GM10847 (cell line): ENCODE results near the gene IKZF2.

Source experiments
- POLR2A ChIP-seq: IDR thresholded peaks from 2 replicates; pipeline ENCODE4 v1.6.1; 2011; ENCODE audit not compliant: insufficient read length; ENCODE audit errors: extremely low read depth

The IKZF2 gene

DNA sequence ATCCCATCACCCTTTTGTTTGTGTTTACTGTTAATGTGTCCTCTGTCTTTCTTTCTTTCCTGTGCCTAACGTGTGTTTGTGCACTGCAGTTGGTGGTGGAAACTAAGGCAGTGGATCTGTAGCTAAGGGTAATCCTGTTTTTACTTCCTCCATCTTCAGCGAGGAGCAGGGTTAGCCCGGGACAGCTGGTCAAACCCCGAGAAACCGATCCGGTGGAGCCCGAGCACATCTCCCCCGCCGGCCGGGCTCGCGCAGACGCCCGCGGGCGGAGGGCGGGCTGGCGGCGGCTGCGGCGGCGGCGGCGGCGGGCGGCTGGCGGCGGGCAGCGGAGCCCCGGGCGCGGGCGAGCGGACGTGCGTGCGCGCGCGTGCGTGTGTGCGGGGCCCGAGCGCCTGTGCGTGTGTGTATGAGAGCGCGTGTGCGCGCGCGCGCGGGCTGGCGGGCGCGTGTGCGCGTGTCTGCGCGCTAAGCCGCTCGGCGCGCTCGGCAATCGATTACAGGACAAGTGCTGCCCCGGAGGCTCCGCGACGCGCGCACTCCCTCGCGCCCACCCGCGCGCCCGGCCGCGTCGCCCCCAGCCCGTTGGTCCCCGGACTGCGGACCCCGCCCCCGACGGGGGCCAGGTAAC, at the start of gene IKZF2:
IKZF2 (minus strand) TSS at position 176 of the 628 bp plus-strand sequence. CDS start 2,983 bp downstream, outside the sequence.
- no peak for TF ChIP-seq POLR2A

DNA sequence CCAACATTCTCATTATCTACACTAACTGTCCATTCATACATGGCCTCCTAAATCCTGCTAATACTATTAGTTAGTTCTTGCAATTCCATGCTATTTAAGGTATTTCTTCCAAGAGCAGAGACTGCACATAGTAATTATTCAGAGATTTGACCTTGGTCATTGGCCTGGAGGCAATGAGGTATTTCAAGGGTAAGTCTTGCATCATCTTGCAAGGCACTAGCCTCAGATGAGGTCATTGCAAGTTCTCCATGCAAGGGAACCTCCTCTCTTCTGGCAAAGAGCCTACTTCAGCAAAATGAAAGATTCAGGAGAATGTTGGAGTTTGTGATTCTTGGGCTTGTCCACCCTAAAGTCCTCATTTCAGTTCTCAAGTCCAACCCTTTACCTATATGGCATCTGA, 48.5 kb upstream of the IKZF2 start:
- no peak for TF ChIP-seq POLR2A

DNA sequence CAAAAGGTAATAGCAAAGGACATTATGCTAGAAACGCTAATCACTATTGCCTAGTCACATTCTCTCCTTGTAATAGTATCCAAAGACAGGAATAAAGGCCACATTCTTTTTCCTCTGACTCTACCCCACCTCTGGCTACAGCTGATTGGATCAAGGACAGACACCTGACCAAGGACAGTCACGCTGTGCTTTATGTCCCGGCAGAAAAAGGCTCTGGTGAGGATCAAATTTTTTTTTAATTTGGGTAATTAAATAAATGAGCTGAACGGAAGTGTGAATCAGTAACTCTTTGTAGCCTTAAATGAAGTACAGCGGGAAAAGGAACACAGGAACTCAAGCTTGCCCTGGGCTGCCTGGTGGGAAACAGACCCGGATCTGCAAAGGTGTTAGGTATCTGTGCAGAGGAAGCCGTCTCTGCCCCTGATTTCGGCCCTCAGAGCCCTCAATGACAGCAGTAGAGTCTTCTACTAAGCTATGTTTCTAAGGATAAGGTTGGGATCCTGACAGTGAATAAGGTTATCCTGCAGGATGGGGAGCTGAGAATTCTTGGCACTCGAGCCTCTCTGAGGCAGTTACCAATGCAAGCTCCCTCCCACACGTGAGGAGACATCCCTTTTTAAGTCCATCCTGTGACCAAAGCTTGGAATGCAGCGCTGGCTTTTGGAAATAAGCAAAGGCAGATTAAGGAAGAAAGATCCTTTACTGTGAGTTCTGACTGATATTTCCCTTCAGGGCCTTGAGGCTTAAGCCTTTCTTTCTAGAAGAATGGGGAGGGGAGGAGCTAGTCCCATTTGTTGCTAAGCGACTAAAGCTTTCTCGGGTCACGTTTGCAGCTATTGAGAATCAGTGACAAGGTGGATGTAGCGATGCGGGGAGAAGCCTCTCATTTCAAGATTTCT, 37.8 kb upstream of the IKZF2 start:
- TF ChIP-seq POLR2A, result no peak

DNA sequence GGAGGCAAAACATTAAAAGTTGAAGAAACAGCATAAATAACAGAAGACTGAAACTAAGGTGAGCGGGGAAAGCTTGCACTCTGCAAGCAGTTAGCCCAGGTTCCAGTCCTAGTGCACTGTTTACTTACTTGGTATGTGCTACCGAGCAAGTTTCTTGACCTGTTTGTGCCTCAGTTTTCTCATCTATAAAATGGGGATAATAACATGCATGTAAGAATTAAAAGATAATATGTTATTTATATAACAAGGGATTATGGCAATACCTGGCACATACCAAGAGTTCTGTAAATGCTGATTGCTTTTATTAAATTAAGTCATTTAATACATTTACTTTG, 37.1 kb upstream of the IKZF2 start:
- no peak for TF ChIP-seq POLR2A

DNA sequence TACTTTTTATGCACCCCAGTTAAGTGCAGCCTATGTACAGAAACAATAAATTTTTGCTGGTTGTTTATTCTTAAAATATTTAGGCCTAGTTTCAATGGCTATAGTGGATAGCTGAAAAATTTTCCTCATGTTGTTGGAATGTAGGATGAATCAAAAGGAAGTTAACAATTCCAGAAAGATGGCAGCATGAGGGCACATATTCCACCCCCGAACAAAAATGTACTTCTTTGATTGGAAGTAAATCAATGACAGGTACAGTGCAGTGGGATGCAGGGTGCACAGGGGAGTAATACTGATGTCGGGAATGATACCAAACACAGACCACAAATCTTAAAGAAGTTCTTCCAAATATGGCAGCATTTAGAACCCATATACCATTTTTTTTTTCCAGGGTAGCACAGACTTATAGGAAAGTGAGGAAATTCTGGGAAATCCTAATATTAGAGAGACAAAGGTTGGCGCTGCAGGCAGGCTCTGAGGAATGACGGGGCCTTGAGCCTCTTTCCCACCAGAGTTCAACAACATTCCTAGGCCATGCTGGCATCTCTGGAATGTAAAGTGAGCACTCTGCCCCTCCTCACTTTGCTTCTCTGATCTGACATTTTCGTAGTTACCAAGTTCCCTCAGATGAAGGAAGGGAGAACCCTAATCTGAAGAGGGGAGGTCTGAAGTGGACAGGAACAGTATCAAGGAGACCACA, 36.6 kb upstream of the IKZF2 start:
- no peak for TF ChIP-seq POLR2A

DNA sequence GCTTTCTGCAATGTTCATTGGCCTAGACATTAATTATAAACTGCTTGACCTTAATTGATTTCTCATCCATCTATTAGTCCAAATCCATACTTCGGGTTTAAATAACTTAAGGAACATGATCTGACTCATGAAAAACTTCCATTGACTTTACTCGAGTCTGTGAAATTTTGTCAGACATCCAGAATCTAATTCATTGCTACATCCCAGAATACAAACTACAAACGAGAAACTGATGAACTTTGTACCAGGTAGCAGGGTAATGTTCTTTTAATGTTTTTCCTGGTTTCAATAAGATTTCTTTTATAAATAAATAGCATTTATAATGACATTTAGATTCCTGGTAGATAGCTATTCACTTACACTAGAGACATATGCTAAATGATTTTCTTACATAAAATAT, 36.0 kb upstream of the IKZF2 start:
- TF ChIP-seq POLR2A, result no peak

DNA sequence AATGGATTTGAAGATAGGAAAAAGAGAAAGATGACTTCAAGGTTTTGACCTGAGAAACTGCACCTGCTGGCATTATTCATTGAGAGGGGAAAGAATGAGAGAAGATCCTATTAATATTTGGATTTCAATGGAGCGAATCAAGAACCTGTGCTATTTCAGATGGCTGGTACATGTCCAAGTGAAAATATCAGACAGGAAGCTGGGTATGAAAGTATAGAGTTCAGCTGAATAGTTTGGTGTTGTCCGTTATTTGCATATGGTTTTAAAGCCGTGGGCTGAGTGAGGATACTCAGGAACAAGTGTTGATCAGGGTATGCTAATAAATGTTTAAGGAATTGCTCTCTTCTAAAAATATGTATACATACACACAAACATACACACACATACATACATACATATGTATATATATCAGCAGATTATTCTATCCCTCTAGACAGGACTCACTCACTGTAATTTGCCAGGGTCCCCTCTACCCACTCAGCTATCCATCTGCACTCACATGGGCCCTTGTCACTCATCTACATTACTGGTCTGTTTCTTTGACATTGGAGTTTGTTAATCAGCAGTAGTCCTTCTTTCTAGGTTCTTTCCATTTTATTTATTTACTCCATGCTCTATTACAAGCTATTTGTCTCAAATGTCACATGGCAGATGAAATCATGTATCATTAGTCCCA, 33.9 kb upstream of the IKZF2 start:
- TF ChIP-seq POLR2A, result no peak

DNA sequence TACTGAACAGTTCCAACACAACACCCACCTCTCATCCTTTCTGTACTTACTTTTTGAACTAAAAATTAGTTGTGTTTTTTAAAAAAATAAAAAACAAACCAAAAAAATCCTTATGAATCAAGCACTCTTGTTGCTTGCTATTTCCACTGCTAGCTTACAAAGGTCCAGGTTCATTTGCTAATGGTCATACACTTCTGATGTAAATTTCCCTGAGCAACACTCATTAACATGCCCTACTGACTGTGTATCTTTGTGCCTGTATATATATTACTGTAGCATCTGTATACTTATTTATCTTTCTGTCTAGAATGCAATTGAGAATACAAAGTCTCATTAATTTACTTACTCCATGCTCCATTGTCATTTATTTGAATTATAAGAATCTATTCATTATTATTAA, 30.3 kb upstream of the IKZF2 start:
- TF ChIP-seq POLR2A, result no peak

DNA sequence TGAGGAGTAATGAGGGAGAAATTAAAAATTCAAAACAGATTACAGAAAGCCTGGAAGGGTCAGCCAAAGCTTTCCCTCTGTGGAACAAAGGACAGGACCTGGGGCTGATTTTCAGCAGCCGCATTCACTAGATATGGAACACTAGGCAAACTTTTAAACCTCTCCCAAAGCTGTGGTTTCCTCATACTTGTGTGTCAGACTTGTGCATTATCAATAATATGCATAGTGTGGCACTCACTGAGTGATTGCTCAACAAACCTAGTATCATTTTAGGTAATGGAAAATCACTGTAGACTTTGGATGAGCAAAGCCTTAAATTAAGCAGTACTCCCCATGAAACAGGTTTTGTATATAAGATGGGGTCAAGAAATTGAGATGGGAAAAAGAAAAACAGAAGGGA, 26.3 kb upstream of the IKZF2 start:
- no peak for TF ChIP-seq POLR2A

DNA sequence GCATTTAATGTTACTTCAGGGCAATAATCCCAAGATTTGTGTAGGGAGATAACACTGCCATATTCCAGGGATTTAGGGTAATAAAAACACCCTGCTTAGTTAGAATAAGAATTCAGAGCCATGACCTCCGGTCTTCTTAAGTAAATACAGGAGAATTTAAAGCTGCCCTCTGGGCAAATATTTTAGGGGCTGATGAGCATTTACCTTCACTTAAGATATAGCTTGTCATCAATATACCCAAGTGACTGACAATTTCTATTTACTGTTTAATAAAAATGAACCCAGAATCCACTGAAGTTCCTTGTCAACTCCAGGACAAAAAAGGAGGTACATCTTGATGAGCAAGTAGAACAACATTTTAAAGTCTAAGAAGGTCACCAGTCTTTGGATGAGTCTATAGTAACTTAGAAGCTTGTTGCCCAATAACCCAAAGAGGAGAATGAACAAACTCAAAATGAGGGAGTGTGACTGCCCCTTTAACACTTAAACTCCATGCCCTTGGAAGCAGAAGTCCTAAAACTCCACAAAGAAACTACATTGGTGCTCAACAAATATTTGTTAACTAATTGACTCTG, 24.3 kb upstream of the IKZF2 start:
- TF ChIP-seq POLR2A, result no peak

DNA sequence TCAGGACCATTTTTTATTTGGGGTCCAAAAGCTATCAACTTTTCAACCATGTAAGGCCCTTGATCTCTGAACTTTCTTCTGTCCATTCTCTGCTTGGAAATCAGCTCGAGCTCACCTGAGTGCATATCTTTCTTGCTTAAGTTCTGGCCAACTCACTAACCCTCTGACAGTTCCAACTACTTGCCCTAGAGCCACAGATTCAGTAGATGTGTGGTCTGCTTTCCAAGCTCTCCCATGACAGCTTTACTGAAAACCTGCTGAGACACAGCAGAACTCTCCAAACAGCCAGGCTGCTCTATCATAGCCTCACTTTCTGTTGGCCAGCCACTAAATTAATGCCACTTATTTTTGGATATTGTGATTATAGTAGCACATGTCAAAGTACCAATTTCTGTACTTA, 21.2 kb upstream of the IKZF2 start:
- TF ChIP-seq POLR2A, result no peak

DNA sequence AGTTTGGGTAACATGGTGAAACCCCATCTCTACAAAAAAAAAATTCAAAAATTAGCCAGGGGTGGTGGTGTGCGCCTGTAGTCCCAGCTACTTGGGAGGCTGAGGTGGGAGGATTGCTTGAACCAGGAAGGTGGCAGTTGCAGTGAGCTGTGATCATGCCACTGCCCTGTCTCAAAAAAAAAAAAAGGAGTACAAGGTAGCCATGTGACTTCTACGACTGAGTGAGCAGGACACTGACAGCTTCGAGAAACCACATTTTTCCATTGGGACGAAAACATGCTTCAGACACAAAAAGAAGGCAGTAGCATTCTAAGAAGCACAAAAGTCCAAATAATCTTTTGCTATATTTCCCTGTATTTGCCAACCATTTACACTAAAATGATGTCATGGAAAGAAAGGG, 19.7 kb upstream of the IKZF2 start:
- no peak for TF ChIP-seq POLR2A

DNA sequence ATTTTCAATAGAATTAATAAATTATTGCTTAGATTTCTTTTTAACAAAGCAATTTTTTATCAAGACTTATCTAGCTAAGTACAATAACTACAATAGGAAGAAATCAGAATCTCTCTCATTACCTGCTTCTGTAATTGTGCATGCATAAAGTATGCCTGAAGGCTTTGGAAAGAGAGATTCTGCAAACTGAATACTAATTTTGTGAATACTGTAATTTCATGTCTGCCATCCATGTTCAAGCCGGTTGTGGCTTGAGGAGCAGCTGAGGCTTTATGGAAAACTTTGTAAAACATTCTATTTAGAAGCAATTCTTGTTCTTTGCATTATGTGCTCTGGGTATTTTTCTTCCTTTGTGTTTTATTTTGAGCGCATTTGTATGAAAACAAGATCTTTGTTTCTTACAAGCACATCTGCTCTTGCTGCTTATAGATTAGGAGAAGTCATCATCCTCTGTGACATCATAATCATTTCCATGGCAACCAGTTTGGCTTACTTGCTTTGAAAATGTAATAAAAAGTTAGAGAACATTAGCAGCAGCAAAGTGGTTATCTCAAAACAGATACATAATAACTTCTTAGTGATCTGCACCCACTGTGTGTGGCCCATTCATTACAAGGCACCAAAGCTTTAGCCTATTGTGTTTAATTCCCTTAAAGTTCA, 16.0 kb upstream of the IKZF2 start:
- no peak for TF ChIP-seq POLR2A

DNA sequence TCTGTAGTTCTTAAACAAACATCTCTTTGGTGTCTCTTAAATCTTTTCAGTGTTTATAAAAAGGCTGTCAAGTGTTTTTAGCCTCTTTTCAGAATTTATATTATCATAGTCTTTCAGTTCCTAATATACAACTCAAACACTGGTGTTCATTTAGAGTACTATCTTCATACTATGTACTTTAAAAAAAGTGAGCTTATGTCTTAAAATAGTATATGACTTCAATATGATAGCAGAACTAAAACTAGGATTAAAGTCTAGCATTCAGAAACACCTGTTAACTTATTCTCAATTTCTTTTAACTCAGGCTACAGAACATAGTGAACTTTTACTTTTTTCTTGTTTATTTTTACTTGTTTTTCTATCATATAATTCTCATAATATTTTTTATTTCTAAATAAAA, 14.7 kb upstream of the IKZF2 start:
- TF ChIP-seq POLR2A, result no peak

DNA sequence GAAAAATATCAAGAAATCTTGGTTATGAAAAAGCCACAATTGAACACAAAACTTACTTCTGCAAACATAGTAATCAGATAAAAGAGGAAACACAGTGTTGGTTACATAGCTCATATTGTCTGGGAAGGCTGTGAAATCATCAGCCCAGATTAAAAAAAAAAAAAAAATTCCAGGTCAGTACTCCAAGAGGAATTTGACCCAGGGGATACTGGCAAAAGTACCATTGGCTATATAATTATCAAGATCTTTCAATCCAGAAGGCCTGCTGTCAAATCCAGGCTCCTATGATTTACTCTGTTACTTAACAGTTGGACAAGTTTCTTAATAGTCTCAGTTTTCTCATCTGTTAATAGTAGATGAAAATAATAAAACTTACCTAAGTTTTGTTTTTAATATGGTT, 12.9 kb upstream of the IKZF2 start:
- no peak for TF ChIP-seq POLR2A
